ENCODE measurements around the gene SCUBE1.

- TF ChIP-seq EZH2 (IDR thresholded peaks at IDR 0.05; ENCODE audit: low read depth, low read length, severe bottlenecking): no peak
- TF ChIP-seq KDM5A (IDR thresholded peaks at IDR 0.05; ENCODE audit: low read length): no peak
Measured at GRCh38 chr22:43220625-43221380, 122.4 kb downstream of the SCUBE1 start.
